Liver (tissue), 3 donors: ENCODE measurements around the gene PACC1.

Source experiments
- EGR1 ChIP-seq, 2 donors: IDR thresholded peaks; 2 replicates each; pipeline ENCODE4 v1.6.1; 2016 to 2018; ENCODE audit warnings: antibody characterized with exemption in 2 of 2, low read depth in 2 of 2
- GABPA ChIP-seq, 2 donors: IDR thresholded peaks in 1 of 2; conservative IDR thresholded peaks in 1 of 2; 2 replicates each; pipeline ENCODE4 v1.6.1; 2016; ENCODE audit warnings: antibody characterized with exemption in 2 of 2, mild to moderate bottlenecking in 1 of 2, moderate library complexity in 1 of 2
- HNF4A ChIP-seq, 2 donors: conservative IDR thresholded peaks; 2 replicates each; pipeline ENCODE4 v1.6.1; 2016; ENCODE audit warnings: antibody characterized with exemption in 2 of 2, mild to moderate bottlenecking in 2 of 2
- JUND ChIP-seq, 2 donors: IDR thresholded peaks; 2 replicates each; pipeline ENCODE4 v1.6.1; 2016; ENCODE audit warnings: antibody characterized with exemption in 2 of 2
- MAX ChIP-seq: IDR thresholded peaks from 2 replicates; pipeline ENCODE4 v1.6.1; 2016; ENCODE audit warnings: antibody characterized with exemption
- NR2F2 ChIP-seq: IDR thresholded peaks from 2 replicates; pipeline ENCODE4 v1.6.1; 2016; ENCODE audit warnings: antibody characterized with exemption
- RAD21 ChIP-seq, 2 donors: IDR thresholded peaks; 2 replicates each; pipeline ENCODE4 v1.6.1; 2016; ENCODE audit warnings: antibody characterized with exemption in 2 of 2, mild to moderate bottlenecking in 2 of 2
- SP1 ChIP-seq: IDR thresholded peaks from 2 replicates; pipeline ENCODE4 v1.6.1; 2018; ENCODE audit warnings: antibody characterized with exemption, mild to moderate bottlenecking
- TAF1 ChIP-seq: conservative IDR thresholded peaks from 2 replicates; pipeline ENCODE4 v1.6.1; 2016; ENCODE audit warnings: antibody characterized with exemption, mild to moderate bottlenecking
- YY1 ChIP-seq: IDR thresholded peaks from 2 replicates; pipeline ENCODE4 v1.6.1; 2016; ENCODE audit warnings: antibody characterized with exemption, mild to moderate bottlenecking
- TF ChIP-seq, protein P1 (sequence below): fragments of 150-350 bp; IDR thresholded peaks from 2 replicates; pipeline ENCODE4 v1.5.1; 2017; ENCODE audit warnings: improper control_type of control experiment, low read depth, low read length; ENCODE audit not compliant: missing input control
- TF ChIP-seq, protein P2 (sequence below): IDR thresholded peaks from 2 replicates; pipeline ENCODE4 v1.6.1; 2016; ENCODE audit warnings: antibody characterized with exemption, mild to moderate bottlenecking
- TF ChIP-seq, protein P3 (sequence below): IDR thresholded peaks from 2 replicates; pipeline ENCODE4 v1.6.1; 2016; ENCODE audit warnings: antibody characterized with exemption
- donor health status: healthy.
- donor health status: healthy.

DNA sequence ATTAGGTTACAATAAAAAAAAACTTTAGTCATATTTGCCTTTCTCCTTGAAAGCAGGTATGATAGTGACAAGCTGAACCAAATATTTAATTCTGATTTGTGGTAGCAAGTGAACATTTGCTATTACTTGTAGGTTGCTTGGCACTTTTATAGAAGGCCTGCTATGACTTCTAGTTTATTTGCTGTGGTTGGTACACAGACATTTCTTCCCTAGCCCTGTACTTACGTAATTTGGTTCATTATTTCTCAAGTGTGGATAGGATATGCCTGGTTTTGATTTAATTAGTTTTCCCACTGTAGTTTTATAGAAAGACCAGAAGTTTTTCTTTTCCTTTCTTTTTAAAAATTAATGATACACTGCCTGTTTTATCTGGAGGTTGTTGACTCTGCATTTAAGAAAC lies 73.6 kb downstream of the PACC1 start:
- TF ChIP-seq MAX (no peak), YY1 (no peak), JUND (IDR thresholded peaks at IDR 0.05) (no peak), HNF4A (conservative IDR thresholded peaks at IDR 0.05) (no peak), SP1 (no peak), TAF1 (no peak), RAD21 (IDR thresholded peaks at IDR 0.05) (no peak), NR2F2 (no peak), EGR1 (IDR thresholded peaks at IDR 0.05; ENCODE audit: low read depth in 2 of 2) (no peak), GABPA (IDR thresholded peaks at IDR 0.05 in 1 of 2, conservative IDR thresholded peaks at IDR 0.05 in 1 of 2) (no peak)
- TF ChIP-seq, protein P1, sequence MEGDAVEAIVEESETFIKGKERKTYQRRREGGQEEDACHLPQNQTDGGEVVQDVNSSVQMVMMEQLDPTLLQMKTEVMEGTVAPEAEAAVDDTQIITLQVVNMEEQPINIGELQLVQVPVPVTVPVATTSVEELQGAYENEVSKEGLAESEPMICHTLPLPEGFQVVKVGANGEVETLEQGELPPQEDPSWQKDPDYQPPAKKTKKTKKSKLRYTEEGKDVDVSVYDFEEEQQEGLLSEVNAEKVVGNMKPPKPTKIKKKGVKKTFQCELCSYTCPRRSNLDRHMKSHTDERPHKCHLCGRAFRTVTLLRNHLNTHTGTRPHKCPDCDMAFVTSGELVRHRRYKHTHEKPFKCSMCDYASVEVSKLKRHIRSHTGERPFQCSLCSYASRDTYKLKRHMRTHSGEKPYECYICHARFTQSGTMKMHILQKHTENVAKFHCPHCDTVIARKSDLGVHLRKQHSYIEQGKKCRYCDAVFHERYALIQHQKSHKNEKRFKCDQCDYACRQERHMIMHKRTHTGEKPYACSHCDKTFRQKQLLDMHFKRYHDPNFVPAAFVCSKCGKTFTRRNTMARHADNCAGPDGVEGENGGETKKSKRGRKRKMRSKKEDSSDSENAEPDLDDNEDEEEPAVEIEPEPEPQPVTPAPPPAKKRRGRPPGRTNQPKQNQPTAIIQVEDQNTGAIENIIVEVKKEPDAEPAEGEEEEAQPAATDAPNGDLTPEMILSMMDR, result no peak
- TF ChIP-seq, protein P2, sequence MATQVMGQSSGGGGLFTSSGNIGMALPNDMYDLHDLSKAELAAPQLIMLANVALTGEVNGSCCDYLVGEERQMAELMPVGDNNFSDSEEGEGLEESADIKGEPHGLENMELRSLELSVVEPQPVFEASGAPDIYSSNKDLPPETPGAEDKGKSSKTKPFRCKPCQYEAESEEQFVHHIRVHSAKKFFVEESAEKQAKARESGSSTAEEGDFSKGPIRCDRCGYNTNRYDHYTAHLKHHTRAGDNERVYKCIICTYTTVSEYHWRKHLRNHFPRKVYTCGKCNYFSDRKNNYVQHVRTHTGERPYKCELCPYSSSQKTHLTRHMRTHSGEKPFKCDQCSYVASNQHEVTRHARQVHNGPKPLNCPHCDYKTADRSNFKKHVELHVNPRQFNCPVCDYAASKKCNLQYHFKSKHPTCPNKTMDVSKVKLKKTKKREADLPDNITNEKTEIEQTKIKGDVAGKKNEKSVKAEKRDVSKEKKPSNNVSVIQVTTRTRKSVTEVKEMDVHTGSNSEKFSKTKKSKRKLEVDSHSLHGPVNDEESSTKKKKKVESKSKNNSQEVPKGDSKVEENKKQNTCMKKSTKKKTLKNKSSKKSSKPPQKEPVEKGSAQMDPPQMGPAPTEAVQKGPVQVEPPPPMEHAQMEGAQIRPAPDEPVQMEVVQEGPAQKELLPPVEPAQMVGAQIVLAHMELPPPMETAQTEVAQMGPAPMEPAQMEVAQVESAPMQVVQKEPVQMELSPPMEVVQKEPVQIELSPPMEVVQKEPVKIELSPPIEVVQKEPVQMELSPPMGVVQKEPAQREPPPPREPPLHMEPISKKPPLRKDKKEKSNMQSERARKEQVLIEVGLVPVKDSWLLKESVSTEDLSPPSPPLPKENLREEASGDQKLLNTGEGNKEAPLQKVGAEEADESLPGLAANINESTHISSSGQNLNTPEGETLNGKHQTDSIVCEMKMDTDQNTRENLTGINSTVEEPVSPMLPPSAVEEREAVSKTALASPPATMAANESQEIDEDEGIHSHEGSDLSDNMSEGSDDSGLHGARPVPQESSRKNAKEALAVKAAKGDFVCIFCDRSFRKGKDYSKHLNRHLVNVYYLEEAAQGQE, result no peak
- TF ChIP-seq, protein P3, sequence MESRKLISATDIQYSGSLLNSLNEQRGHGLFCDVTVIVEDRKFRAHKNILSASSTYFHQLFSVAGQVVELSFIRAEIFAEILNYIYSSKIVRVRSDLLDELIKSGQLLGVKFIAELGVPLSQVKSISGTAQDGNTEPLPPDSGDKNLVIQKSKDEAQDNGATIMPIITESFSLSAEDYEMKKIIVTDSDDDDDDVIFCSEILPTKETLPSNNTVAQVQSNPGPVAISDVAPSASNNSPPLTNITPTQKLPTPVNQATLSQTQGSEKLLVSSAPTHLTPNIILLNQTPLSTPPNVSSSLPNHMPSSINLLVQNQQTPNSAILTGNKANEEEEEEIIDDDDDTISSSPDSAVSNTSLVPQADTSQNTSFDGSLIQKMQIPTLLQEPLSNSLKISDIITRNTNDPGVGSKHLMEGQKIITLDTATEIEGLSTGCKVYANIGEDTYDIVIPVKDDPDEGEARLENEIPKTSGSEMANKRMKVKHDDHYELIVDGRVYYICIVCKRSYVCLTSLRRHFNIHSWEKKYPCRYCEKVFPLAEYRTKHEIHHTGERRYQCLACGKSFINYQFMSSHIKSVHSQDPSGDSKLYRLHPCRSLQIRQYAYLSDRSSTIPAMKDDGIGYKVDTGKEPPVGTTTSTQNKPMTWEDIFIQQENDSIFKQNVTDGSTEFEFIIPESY, result no peak
